Retinal pigment epithelial cell (primary cell): ENCODE results near the gene FAHD1.

Experiments used
- DNase-seq: peaks from one replicate; pipeline ENCODE4 v3.0.0-alpha.2; 2010; ENCODE audit warnings: low read depth
- H3K4me3 ChIP-seq: 2 replicates; pipeline ENCODE4 v1.5.1; 2011; ENCODE audit warnings: mild to moderate bottlenecking, low read length, control low read depth, moderate library complexity
- TF ChIP-seq, protein P1 (sequence below): conservative IDR thresholded peaks from 2 replicates; pipeline ENCODE4 v1.5.1; 2011; ENCODE audit warnings: low read depth, low read length, control low read depth, inconsistent platforms

FAHD1 gene

GRCh38 chr16:1851793-1852192 lies 24.8 kb downstream of the FAHD1 start:
- DNase-seq, result no peak
- TF ChIP-seq, protein P1, sequence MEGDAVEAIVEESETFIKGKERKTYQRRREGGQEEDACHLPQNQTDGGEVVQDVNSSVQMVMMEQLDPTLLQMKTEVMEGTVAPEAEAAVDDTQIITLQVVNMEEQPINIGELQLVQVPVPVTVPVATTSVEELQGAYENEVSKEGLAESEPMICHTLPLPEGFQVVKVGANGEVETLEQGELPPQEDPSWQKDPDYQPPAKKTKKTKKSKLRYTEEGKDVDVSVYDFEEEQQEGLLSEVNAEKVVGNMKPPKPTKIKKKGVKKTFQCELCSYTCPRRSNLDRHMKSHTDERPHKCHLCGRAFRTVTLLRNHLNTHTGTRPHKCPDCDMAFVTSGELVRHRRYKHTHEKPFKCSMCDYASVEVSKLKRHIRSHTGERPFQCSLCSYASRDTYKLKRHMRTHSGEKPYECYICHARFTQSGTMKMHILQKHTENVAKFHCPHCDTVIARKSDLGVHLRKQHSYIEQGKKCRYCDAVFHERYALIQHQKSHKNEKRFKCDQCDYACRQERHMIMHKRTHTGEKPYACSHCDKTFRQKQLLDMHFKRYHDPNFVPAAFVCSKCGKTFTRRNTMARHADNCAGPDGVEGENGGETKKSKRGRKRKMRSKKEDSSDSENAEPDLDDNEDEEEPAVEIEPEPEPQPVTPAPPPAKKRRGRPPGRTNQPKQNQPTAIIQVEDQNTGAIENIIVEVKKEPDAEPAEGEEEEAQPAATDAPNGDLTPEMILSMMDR, result no peak
- no peak overlapping the region for H3K4me3 ChIP-seq

GRCh38 chr16:1857433-1858097 lies 30.6 kb downstream of the FAHD1 start:
- no peak overlapping the region for H3K4me3 ChIP-seq
- DNase-seq, result no peak
- TF ChIP-seq, protein P1, result no peak

GRCh38 chr16:1858189-1858865 lies 31.3 kb downstream of the FAHD1 start:
- no peak for DNase-seq
- no peak overlapping the region for H3K4me3 ChIP-seq
- TF ChIP-seq, protein P1, result no peak

DNA sequence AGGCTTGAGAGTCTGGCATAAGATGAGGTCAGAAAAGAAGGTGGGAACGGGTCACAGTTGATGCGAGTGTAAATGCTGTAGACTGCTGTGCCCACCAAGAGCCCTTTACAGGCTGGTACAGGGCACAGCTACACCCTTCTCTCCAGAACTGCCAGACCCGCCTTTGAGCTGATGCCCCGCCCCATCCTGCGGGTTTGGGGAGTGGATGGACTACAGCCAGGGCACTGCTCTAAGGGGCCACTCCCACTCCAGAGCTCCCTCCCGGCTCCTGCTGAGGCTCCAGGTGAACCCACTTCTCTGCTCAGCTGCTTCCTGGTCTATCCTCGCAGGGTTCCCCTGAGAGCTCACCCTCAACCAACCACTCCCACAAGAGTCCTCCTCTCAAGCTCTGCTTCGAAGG lies 32.6 kb downstream of the FAHD1 start:
- no peak overlapping the region for H3K4me3 ChIP-seq
- DNase-seq, result no peak
- TF ChIP-seq, protein P1, result no peak

- TF ChIP-seq, protein P1, result no peak
- DNase-seq, result no peak
- no peak overlapping the region for H3K4me3 ChIP-seq
These were observed 34.7 kb downstream of the FAHD1 start for GRCh38 chr16:1861730-1862129.

GRCh38 chr16:1862394-1862793 lies 35.4 kb downstream of the FAHD1 start:
- no peak overlapping the region for H3K4me3 ChIP-seq
- no peak for DNase-seq
- TF ChIP-seq, protein P1, result no peak
